HUES48 (cell line): ENCODE measurements around the gene EFNA4.

ENCODE experiments used
- H3K27ac ChIP-seq: one replicate; pipeline ENCODE4 v1.7.0; 2013; ENCODE audit warnings: low read depth, low read length, inconsistent platforms
- H3K27me3 ChIP-seq: 2 replicates; pipeline ENCODE4 v1.6.1; 2013; ENCODE audit warnings: mild to moderate bottlenecking, low read length; ENCODE audit not compliant: control insufficient read depth, insufficient read depth
- H3K36me3 ChIP-seq: 2 replicates; pipeline ENCODE4 v1.6.1; 2013; ENCODE audit warnings: low read length; ENCODE audit not compliant: control insufficient read depth, insufficient read depth
- H3K4me1 ChIP-seq: 2 replicates; pipeline ENCODE4 v1.6.1; 2013; ENCODE audit warnings: mild to moderate bottlenecking, low read length; ENCODE audit not compliant: control insufficient read depth, insufficient read depth
- H3K4me3 ChIP-seq: 2 replicates; pipeline ENCODE4 v1.5.1; 2013; ENCODE audit warnings: mild to moderate bottlenecking, low read depth, low read length
- H3K9ac ChIP-seq: 2 replicates; pipeline ENCODE4 v1.6.1; 2013; ENCODE audit warnings: mild to moderate bottlenecking, low read depth, low read length, moderate library complexity
- H3K9me3 ChIP-seq: 2 replicates; pipeline ENCODE4 v1.6.1; 2013; ENCODE audit warnings: low read length; ENCODE audit not compliant: control insufficient read depth, insufficient read depth

EFNA4 gene

DNA sequence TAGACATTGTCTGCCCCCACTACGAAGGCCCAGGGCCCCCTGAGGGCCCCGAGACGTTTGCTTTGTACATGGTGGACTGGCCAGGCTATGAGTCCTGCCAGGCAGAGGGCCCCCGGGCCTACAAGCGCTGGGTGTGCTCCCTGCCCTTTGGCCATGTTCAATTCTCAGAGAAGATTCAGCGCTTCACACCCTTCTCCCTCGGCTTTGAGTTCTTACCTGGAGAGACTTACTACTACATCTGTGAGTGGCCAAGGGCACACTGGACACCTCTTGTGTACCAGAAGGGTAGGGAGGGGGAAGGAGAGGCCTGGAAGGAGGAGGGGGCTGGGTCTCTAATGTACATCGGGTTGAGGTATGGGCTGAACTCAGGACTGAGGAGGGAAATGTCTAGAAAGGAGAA is 3.2 kb downstream of the EFNA4 start:
- peaks cover 14% of the 10 kb centered on the region; the same call in 1 of the 2 replicates for H3K27me3 ChIP-seq
- H3K9ac ChIP-seq: no peak overlapping the region
- no peaks in the 10 kb centered on the region for H3K9me3 ChIP-seq
- H3K4me3 ChIP-seq: no peak overlapping the region
- H3K36me3 ChIP-seq: peaks cover 25% of the 10 kb centered on the region
- H3K4me1 ChIP-seq: peaks cover 18% of the 10 kb centered on the region
- H3K27ac ChIP-seq: no peak overlapping the region

DNA sequence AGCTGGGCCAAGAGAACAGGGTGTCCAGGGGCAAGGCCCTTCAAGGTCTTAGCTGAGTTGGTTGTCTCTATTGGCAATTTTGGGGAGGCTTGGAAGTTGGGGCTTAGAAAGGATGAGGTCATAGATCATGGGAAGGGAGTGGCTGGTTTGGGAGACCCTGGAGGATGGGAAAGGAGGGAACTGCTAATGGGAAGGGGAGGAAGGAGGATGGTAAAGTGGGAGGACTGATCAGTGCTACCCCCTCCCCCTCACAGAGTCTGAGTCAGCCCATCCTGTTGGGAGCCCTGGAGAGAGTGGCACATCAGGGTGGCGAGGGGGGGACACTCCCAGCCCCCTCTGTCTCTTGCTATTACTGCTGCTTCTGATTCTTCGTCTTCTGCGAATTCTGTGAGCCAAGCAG is 5.1 kb downstream of the EFNA4 start:
- peaks cover 30% of the 10 kb centered on the region for H3K4me1 ChIP-seq
- H3K9ac ChIP-seq: no peak overlapping the region
- peaks cover 23% of the 10 kb centered on the region for H3K27me3 ChIP-seq

DNA sequence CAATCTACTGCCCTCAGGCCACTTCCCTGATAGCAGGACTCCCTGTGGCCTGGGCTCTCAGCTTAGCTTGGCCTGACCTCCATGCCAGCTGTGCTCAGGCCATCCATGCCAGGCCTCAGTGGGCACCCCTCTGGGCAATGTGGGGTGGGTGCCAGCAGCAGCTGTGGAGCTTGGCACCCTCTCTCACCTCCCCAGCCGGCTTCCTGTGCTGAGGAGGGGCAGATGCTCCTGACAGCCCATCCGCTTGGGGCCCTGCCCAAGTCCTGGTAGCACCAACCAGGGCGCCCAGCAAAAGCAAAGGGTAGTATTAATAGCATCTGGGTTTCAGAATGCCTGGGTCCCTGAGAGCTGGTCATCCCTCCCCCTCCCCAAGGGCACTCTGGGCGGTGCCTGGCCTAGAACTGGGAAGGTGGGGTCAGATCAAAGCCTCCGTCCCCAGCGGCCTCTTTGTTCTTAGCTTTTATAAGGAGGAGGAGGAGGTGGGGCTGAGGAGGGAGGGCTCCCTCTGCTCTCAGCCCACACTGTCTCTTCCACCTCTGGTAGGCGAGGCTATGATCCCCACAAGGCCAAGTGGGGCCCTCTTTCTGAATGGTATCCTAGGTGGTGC is 6.1 kb downstream of the EFNA4 start:
- Histone ChIP-seq H3K4me3 (peak overlapping the region; percentile 68; the same call in 1 of the 2 replicates), H3K27ac (no peak overlapping the region), H3K36me3 (peaks cover 25% of the 10 kb centered on the region), H3K9me3 (no peaks in the 10 kb centered on the region), H3K9ac (no peak overlapping the region), H3K27me3 (peaks cover 23% of the 10 kb centered on the region), H3K4me1 (peaks cover 25% of the 10 kb centered on the region)

More for the DNA sequence above, 5.1 kb downstream of the EFNA4 start:
- Histone ChIP-seq H3K4me3 (no peak overlapping the region), H3K9me3 (no peaks in the 10 kb centered on the region), H3K27ac (no peak overlapping the region), H3K36me3 (peaks cover 25% of the 10 kb centered on the region)

DNA sequence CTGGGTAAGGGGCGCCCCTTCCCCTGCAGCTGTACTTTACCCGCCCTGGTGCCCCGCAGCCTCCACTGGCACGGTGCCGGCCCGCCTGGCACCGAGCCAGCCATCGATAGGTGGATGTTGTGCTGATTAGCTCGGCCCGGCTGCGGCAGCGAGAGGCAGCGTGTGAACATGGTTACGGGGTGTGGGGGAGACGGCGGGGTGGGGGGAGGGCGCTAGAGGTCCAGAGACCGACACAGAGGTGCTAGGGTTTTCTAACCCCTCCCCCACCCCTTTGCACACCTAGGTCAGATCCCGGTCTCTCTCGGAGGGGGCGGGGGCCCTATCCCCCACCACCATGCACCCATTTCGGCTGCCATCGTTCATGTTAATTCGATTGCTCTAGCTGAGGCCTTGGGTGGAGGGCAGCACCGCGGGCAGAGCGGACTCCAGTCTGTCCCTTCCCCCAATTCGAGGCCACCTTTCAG is 6.7 kb downstream of the EFNA4 start:
- H3K4me3 ChIP-seq: peak overlapping the region; percentile 68
- peaks cover 25% of the 10 kb centered on the region for H3K27me3 ChIP-seq
- peaks cover 25% of the 10 kb centered on the region for H3K36me3 ChIP-seq
- no peak overlapping the region for H3K9ac ChIP-seq
- H3K9me3 ChIP-seq: no peaks in the 10 kb centered on the region
- peaks cover 20% of the 10 kb centered on the region for H3K4me1 ChIP-seq
- no peak overlapping the region for H3K27ac ChIP-seq

DNA sequence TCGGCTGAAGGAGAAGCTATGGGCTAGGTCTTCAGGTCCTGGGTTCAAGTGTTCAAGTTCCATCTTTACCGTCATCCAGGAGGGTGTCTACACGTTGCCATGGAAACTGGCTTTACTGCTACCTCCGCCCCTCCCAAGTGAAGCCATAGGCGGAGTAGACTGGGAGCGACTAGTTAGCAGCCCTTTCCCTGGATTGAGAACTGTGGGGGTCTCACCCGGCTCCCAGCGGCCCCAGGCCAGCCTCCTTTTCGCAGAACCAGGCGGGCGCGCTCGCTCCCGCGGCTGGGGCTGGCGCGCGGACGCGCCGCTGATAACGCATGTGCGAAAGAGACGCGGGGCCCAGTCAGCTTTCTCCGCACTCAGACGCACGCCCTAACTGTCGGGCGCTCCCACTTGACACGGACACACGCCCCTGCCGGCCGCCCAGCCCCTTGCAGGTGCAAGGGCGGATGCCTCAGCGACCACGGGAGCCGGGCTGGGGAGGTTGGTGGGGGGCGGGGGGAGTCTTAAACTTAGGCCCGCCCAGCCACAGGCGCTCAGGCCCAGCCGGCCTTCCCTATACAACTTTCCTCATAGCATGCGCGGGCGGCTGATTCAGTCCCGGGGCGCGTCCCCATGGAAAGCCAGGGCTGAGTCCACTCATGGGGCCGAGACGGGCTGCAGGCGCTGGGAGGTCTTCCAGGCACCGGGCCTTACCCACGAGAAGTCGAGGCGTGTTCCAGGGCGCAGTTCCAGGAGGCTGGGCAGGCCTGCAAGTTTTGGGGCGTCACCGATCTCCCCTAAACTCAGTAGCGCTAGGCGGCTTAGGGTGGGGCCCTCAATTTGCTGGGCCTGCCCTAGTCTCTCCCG is 7.4 kb downstream of the EFNA4 start:
- Histone ChIP-seq H3K4me1 (peaks cover 19% of the 10 kb centered on the region), H3K4me3 (peak overlapping the region; percentile 68), H3K27ac (peak overlapping the region; percentile 56)

DNA sequence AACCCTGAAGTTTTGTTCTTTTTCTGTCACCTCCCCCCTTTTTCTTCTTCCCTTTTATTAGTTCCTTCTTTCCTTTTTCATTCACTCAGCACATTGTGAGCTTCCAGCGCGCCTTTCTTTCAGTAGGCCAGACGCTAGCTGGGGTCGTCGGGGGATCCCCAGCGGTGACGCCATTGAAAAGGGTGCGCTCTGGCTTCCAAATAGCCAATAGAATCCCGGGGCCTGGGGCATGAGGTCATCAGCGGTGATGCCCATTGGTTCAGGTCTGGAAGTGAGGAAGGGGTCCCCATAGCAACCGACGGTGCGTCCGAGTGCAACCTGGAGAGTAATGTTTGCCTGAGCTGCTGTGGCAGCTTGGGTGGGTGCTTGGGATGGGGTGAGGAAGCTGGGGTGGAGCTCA is 8.2 kb downstream of the EFNA4 start:
- peak overlapping the region; percentile 68 for H3K4me3 ChIP-seq
- peak overlapping the region; percentile 56 for H3K27ac ChIP-seq
- peaks cover 19% of the 10 kb centered on the region for H3K4me1 ChIP-seq

More for the DNA sequence above, 7.4 kb downstream of the EFNA4 start:
- H3K36me3 ChIP-seq: peaks cover 25% of the 10 kb centered on the region
- H3K9me3 ChIP-seq: no peaks in the 10 kb centered on the region
- peaks cover 25% of the 10 kb centered on the region for H3K27me3 ChIP-seq
- 0 out of 2 replicates have a peak overlapping the region, but pooled peaks have one; percentile 36 for H3K9ac ChIP-seq

DNA sequence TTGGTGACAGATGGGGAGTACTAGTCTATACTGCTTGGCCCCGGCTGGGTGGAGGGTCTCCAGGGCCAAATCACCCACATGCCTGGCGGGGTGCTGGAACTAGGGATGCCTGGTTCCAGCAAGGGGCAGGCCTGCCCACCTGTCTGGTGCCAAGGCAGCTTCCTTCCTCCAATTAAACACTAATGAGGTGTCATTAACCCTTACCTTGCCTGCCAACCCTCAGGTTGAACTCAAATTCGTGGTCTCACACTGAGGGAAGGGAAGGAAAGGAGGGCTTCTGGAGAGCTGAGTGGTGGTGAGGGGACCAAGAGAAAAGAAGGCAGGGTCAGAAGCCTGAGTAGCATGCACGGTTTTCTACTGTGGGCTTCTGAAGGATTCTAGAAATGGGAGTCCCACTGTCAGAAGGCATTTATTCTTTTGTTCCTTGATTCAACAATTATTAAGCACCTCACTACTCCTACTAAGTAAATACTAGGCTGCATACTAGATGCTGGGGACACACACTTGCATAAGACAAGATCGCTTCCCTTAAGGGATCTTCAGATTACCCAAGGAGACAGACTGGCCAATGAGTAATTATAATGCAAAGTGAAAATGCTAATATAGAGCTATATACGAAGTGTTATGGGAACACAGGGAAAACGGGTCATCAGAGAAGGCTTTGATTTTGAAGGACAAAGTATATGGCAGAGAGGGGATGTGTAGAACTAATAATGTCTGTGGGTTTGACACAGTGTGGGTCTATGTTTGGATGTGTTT is 9.2 kb downstream of the EFNA4 start:
- Histone ChIP-seq H3K9ac (no peak overlapping the region), H3K4me1 (peaks cover 19% of the 10 kb centered on the region), H3K27me3 (peaks cover 30% of the 10 kb centered on the region), H3K9me3 (no peaks in the 10 kb centered on the region), H3K27ac (no peak overlapping the region), H3K36me3 (peaks cover 17% of the 10 kb centered on the region), H3K4me3 (no peak overlapping the region)

More for the DNA sequence above, 8.2 kb downstream of the EFNA4 start:
- H3K9ac ChIP-seq: no peak overlapping the region
- H3K9me3 ChIP-seq: no peaks in the 10 kb centered on the region
- H3K36me3 ChIP-seq: peaks cover 25% of the 10 kb centered on the region
- H3K27me3 ChIP-seq: peaks cover 25% of the 10 kb centered on the region

DNA sequence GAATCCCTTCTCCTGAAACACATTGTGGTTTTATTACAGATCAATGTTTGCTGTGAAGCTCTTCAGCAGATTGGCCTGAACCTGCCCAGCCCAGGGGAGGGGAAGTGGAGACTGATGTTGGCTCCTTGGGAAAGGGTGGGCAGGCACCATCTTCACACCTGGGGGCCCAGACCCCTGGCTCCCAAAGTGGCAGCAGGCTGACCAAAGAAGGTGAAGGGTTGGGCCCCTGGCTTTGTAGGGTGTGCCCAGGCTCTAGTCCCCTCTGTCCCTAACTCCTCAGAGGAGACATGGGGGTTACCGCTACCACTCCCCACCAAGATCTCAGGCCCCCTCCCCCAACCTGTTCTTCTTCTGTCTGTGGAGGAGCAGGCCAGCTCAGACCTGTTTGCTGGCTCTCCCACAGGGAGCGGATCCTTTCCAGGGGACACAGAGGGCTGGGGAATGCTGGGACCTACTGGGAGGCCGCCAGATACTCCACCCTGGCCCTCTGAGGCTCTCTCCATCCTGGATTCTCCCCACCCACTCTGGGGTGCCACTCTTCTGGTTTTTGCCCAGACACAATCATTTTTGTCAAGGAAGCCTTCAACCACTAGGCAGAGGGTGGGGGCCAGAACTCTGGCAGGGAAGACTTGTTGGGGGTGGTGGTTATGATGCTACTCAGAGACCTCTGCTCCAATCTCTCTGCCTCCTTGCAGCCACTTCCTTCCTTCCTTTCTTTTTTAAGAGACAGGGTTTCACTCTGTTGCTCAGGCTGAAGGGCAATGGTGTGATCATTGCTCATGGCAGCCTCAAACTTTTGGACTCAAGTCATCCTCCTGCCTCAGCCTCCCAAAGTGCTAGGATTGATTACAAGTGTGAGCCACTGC is 10.1 kb downstream of the EFNA4 start:
- H3K4me1 ChIP-seq: peaks cover 21% of the 10 kb centered on the region
- no peaks in the 10 kb centered on the region for H3K9me3 ChIP-seq
- no peak overlapping the region for H3K27ac ChIP-seq
- no peak overlapping the region for H3K9ac ChIP-seq
- peaks cover 39% of the 10 kb centered on the region for H3K27me3 ChIP-seq
- no peak overlapping the region for H3K4me3 ChIP-seq
- H3K36me3 ChIP-seq: peaks cover 9% of the 10 kb centered on the region

DNA sequence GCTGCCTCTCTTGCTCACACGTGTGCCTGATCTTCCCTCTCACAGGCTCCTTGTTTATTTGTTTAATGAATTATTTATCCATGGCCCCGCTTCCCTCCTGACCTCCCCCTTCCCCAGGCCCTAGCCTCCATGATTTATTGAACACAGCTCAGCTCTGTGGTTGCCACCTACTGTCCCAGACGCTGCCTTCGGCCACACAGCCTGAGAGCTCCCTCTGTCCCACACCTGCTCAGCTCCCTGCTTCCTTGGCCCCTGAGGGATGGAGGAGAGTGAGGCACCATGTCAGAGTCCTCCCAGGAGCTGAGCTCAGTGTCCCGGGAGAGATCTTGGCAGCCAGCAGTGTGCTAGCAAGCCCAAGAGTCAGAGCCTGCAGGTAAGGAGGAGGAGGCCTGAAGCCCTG is 12.0 kb downstream of the EFNA4 start:
- Histone ChIP-seq H3K4me3 (no peak overlapping the region), H3K36me3 (no peaks in the 10 kb centered on the region), H3K27ac (no peak overlapping the region), H3K9ac (no peak overlapping the region), H3K27me3 (peaks cover 57% of the 10 kb centered on the region), H3K9me3 (no peaks in the 10 kb centered on the region), H3K4me1 (peaks cover 20% of the 10 kb centered on the region)

DNA sequence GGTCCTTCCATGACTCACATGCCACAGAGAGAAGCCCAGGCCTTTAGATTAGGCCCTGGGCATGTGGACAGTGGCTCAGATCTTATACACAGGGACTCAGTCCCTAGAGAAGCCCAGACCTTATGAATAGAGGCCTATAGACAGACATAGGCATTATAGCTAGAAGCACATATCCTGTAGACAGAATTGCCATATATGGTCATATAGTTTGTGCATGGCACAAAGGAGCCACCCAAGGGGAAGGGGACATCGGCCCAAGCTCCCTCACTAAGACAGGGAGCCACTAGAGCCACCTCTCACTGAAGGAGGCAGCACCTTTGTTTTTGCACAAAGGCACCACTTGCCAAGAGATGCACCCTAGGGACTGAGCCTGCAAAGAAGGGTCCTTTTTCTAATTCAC is 12.8 kb downstream of the EFNA4 start:
- Histone ChIP-seq H3K9me3 (no peaks in the 10 kb centered on the region), H3K27me3 (peaks cover 61% of the 10 kb centered on the region), H3K4me3 (no peak overlapping the region), H3K27ac (no peak overlapping the region), H3K4me1 (peaks cover 22% of the 10 kb centered on the region), H3K9ac (no peak overlapping the region), H3K36me3 (no peaks in the 10 kb centered on the region)
